CD4-positive, alpha-beta T cell treated with Interleukin-17A for 1 hour (primary cell): ENCODE data around the gene MDFIC.

Experiments
- DNase-seq: peaks from one replicate; pipeline ENCODE4 v3.0.0-alpha.2; 2020

Gene MDFIC

GRCh38 chr7:115043605-115044004, 121.7 kb downstream of the MDFIC start:
- no peak for DNase-seq

GRCh38 chr7:115044224-115044623, 122.3 kb downstream of the MDFIC start:
- DNase-seq = no peak

GRCh38 chr7:115047958-115048720, 126.2 kb downstream of the MDFIC start:
- no peak for DNase-seq

- no peak for DNase-seq
Measured at GRCh38 chr7:115052706-115053105, 130.8 kb downstream of the MDFIC start.

- DNase-seq = no peak
Measured at GRCh38 chr7:115054478-115055065, 132.7 kb downstream of the MDFIC start.

GRCh38 chr7:115056019-115056418, 134.1 kb downstream of the MDFIC start:
- DNase-seq = no peak

GRCh38 chr7:115058726-115059125, 136.8 kb downstream of the MDFIC start:
- no peak for DNase-seq

GRCh38 chr7:115059321-115059720, 137.4 kb downstream of the MDFIC start:
- no peak for DNase-seq

GRCh38 chr7:115060095-115060870, 138.4 kb downstream of the MDFIC start:
- peak; percentile 13 for DNase-seq

- DNase-seq = peak; percentile 18
Measured at GRCh38 chr7:115066050-115066449, 144.2 kb downstream of the MDFIC start.

- DNase-seq = no peak
Measured at GRCh38 chr7:115066634-115067033, 144.7 kb downstream of the MDFIC start.

GRCh38 chr7:115068220-115068619, 146.3 kb downstream of the MDFIC start:
- DNase-seq = no peak
